Cardiac muscle cell (in vitro differentiated cells and primary cell): Measurements from ENCODE around the gene PLD5. TPM values are rescaled to one million over a fixed set of nuclear protein-coding genes. Genes with fewer than 3 reads are reported as not detected.
"Not testable (repeated sequence)": the region's sequence is repeated elsewhere in the genome, so short reads cannot be mapped to it uniquely, and the experiment has no call there.

Experiments used
- DNase-seq, 2 donors: peaks; one replicate each; pipeline versions ENCODE4 v3.0.0 to v3.0.0-alpha.2; 2010 to 2017; ENCODE audit warnings: low read depth in 1 of 2, low spot score in 1 of 2
- H3K27ac ChIP-seq: fragments of 200-600 bp; sonication (generic); 2 replicates; pipeline ENCODE4 v1.5.1; 2016
- H3K27me3 ChIP-seq: fragments of 200-600 bp; sonication (generic); 2 replicates; pipeline ENCODE4 v1.6.0; 2016; ENCODE audit warnings: control low read depth
- H3K36me3 ChIP-seq: fragments of 200-600 bp; sonication (generic); 2 replicates; pipeline ENCODE4 v1.5.1; 2016; ENCODE audit warnings: control low read depth
- H3K4me1 ChIP-seq: fragments of 200-600 bp; sonication (generic); 2 replicates; pipeline ENCODE4 v1.8.1; 2017; ENCODE audit warnings: low read depth, mild to moderate bottlenecking, mixed run types
- H3K4me3 ChIP-seq: fragments of 200-600 bp; sonication (generic); 2 replicates; pipeline ENCODE4 v1.5.1; 2016; ENCODE audit warnings: mild to moderate bottlenecking
- H3K9me3 ChIP-seq: fragments of 200-600 bp; sonication (generic); 2 replicates; pipeline ENCODE4 v1.5.1; 2017; ENCODE audit warnings: low read depth, mild to moderate bottlenecking, control low read depth
- polyA plus RNA-seq: library from polyadenylated mRNA; unstranded; fragments of >200 nt; fragmentation: Nextera tagmentation; extraction: Ambion mirVana; gene quantifications from 2 replicates; pipeline ENCODE4 v1.2.1, GENCODE V29; 2016
- total RNA-seq: library from RNA; depleted of rRNA; stranded (reverse); fragments of >200 nt; gene quantifications from 2 replicates; pipeline ENCODE4 v1.2.3, GENCODE V29; 2016
- TF ChIP-seq, protein P1 (sequence below): IDR thresholded peaks from 2 replicates; pipeline ENCODE4 v1.5.1; 2012; ENCODE audit warnings: low read depth, mild to moderate bottlenecking, low read length

PLD5 gene
- total and polyA plus RNA-seq, 2 experiments from 2014 or later = 0.03 to 0.06 TPM

DNA sequence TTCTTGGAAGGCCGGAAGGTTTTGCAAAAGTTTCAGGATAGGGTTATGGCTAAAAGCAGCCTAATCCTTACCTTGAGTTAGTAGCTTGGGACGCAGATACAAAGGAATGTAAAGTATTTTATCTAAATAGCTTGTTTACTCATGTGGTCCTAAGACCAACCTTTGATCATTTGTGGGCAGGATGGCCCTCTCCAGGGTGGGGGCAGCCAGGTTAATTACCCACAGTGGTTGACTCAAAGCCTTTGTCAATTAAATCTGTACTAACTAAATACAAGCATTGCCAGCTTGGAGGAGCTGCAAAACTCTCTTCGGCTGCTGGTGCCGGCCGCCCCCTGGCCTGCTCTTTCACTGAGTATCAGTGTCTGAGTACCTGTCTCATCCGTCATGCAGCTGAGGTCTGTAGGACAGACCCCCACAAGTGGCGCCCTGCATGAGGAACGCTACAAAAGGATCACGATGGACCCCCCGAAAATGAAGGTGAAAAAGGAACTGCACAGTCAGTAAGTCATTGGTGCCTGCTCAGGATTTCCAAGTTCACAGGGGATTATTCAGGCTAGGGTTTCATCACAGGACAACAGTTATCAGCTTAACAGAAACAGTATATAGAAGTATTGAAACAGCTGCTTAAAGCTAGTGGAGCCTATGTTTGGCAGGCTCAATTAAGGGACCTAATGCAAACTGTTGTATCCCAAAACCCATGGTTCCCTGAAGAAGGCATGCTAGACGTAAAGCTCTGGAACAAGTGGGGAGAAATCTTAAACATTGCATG is 313.1 kb downstream of the PLD5 start:
- Histone ChIP-seq H3K36me3 (no peaks in the 10 kb centered on the region), H3K9me3 (no peaks in the 10 kb centered on the region), H3K4me1 (peaks cover 9% of the 10 kb centered on the region), H3K4me3 (no peak overlapping the region), H3K27me3 (no peaks in the 10 kb centered on the region), H3K27ac (no peak overlapping the region)
- DNase-seq = no peak
- TF ChIP-seq, protein P1, sequence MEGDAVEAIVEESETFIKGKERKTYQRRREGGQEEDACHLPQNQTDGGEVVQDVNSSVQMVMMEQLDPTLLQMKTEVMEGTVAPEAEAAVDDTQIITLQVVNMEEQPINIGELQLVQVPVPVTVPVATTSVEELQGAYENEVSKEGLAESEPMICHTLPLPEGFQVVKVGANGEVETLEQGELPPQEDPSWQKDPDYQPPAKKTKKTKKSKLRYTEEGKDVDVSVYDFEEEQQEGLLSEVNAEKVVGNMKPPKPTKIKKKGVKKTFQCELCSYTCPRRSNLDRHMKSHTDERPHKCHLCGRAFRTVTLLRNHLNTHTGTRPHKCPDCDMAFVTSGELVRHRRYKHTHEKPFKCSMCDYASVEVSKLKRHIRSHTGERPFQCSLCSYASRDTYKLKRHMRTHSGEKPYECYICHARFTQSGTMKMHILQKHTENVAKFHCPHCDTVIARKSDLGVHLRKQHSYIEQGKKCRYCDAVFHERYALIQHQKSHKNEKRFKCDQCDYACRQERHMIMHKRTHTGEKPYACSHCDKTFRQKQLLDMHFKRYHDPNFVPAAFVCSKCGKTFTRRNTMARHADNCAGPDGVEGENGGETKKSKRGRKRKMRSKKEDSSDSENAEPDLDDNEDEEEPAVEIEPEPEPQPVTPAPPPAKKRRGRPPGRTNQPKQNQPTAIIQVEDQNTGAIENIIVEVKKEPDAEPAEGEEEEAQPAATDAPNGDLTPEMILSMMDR = no peak

DNA sequence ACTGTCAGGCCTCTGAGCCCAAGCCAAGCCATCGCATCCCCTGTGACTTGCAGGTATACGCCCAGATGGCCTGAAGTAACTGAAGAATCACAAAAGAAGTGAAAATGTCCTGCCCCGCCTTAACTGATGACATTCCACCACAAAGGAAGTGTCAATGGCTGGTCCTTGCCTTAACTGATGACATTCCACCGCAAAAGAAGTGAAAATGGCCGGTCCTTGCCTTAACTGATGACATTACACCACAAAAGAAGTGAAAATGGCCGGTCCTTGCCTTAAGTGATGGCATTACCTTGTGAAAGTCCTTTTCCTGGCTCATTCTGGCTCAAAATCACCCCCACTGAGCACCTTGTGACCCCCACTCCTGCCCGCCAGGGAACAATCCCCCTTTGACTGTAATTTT is 314.2 kb downstream of the PLD5 start:
- H3K27me3 ChIP-seq, DNase-seq, H3K4me1 ChIP-seq, H3K36me3 ChIP-seq, H3K9me3 ChIP-seq, H3K4me3 ChIP-seq, H3K27ac ChIP-seq: not testable (repeated sequence)

DNA sequence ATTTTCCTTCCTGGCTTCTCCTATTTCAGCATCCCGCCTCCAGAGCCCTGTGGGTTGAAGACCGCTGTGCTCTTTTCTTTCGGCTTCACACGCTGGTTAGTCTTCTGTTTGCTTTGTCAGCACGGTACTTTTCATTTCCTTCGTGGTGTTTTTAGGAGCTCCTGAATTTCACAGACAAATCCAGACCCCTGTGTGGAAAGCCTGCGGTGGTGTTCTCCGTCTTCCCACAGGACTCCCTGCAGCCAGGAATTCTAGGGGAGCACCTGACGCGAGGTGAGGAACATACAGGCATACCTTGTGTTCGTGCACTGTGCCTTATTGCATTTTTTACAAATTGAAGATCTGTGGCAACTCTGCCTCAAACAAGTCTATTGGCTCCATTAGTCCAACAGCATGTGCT is 315.4 kb downstream of the PLD5 start:
- Histone ChIP-seq H3K4me3 (no peak overlapping the region), H3K27ac (no peak overlapping the region), H3K9me3 (no peaks in the 10 kb centered on the region), H3K27me3 (no peaks in the 10 kb centered on the region), H3K4me1 (peaks cover 9% of the 10 kb centered on the region), H3K36me3 (no peaks in the 10 kb centered on the region)
- DNase-seq = no peak
- TF ChIP-seq, protein P1 = no peak

DNA sequence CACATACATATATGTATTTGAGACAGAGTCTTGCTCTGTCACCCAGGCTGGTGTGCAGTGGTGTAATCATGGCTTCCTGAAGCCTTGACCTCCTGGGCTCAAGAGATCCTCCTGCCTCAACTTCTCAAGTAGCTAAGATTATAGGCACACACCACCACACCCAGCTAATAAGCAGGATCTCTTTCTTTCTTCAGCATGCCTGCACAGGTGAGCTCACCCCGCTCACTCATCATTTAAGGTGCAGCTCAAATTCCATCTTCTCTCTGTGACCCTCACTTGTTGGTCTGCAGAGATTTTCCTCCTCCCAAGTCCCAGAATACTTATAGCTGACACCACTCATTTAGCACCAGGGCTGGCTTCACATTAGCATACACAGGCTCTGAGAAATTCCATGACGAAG is 316.5 kb downstream of the PLD5 start:
- TF ChIP-seq, protein P1 = no peak
- peaks cover 9% of the 10 kb centered on the region for H3K4me1 ChIP-seq

DNA sequence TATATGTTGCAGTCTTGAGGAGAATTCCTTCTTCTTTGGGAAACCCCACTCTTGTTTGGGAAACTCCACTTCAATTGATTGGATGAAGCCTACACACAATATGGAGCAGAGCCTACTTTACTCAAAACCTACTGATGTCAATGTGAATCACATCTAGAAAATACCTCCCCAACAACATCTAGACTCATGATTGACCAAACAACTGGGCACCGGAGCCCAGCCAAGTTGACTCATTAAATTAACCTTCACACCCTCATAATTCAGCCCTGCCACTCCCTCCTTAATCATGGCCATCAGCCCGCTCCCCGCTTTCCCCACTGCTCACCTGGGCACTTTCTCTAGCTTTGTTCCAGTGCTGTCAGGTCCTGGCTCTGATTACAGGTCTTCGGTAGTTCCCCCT is 317.5 kb downstream of the PLD5 start:
- no peak overlapping the region for H3K27ac ChIP-seq
- H3K4me1 ChIP-seq = peaks cover 9% of the 10 kb centered on the region
- TF ChIP-seq, protein P1 = no peak
- DNase-seq = no peak
- H3K9me3 ChIP-seq = no peaks in the 10 kb centered on the region
- H3K27me3 ChIP-seq = no peaks in the 10 kb centered on the region
- H3K4me3 ChIP-seq = no peak overlapping the region
- no peaks in the 10 kb centered on the region for H3K36me3 ChIP-seq

More for the DNA sequence above, 316.5 kb downstream of the PLD5 start:
- H3K27me3 ChIP-seq = no peaks in the 10 kb centered on the region
- no peaks in the 10 kb centered on the region for H3K36me3 ChIP-seq
- H3K9me3 ChIP-seq = no peaks in the 10 kb centered on the region
- DNase-seq = peak in 1 of 2 donors; percentile 42
- no peak overlapping the region for H3K4me3 ChIP-seq
- no peak overlapping the region for H3K27ac ChIP-seq

DNA sequence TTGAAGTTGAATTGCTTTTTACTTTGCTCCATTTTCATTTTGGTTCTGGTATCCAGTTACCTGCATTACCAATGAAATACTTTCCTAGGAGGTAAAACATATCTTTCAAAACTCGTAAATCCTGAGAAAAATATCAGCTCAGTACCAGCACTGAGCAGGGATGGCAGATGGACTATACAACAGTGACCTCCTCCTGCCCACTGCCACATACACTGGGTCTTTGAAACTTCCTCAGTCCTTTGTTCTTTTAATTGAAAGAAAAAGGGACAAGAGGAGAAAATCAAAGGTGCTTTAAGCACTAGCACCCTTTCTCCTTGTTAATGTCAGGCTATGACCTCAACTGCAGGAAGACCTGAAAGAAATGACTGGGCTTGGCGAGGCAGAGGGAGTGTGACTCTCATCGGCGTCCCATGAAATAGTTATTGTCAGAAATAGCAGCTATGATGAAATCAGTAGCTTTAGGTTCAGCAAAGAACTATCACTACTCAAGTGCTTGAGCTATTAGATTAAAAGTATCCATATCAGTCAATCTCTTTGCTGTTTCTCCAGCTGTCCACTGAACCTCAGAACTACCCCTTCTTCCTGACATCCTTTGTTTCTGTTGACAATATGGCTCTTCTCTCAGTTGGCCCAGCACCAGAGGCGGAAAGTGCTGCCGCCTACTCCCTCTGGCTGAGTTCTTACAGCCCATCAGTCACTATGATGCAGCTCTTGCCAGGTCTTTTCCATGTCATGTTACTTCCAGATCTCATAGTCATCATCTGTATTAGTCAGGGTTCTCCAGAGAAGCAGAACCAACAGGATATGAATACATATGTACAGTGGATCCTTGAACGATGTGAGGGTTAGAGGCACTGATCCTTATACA is 318.6 kb downstream of the PLD5 start:
- no peak overlapping the region for H3K27ac ChIP-seq
- H3K9me3 ChIP-seq = no peaks in the 10 kb centered on the region
- TF ChIP-seq, protein P1 = no peak
- no peaks in the 10 kb centered on the region for H3K36me3 ChIP-seq
- no peak overlapping the region for H3K4me3 ChIP-seq
- DNase-seq = no peak
- no peaks in the 10 kb centered on the region for H3K27me3 ChIP-seq
- peaks cover 1% of the 10 kb centered on the region for H3K4me1 ChIP-seq
